ENCODE data around the gene PAM16.
"Not testable (repeated sequence)": the region's sequence is repeated elsewhere in the genome, so short reads cannot be mapped to it uniquely, and the experiment has no call there.

PAM16 gene

DNA sequence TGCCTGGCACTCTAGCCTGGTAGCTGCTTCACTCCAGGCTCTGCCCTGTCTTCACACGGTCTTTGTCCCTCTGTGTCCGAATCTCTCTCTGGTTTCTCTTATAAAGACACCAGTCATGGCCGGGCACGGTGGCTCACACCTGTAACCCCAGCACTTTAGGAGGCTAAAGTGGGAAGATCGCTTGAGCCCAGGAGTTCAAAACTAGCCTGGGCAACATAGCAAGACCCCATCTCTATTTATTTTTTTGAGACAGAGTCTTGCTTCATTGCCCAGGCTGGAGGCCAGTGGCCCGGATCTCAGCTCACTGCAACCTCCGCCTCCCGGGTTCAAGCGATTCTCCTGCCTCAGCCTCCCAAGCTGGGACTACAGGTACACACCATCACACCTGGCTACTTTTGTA lies 17.4 kb downstream of the PAM16 start:
- DNase-seq = not testable (repeated sequence)

DNA sequence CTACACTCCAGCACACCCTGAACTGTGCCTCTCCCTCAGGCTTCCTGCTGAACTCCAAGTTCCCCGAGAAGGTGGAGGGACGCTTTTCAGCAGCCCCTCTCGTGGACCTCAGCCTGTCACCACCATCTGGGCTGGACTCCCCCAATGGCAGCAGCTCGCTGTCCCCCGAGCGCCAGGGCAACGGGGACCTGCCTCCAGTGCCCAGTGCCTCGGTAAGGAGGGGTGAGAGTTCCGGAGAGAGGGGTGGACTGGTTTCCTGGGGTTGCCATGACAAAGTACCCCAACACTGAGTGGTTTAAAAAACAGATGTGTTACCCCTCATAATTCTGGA lies 17.8 kb downstream of the PAM16 start:
- DNase-seq = no peak

- no peak for DNase-seq
These were observed 18.4 kb downstream of the PAM16 start for GRCh38 chr16:4332623-4333307.

GRCh38 chr16:4332083-4332482 lies 19.0 kb downstream of the PAM16 start:
- DNase-seq = no peak

GRCh38 chr16:4330277-4330874 lies 20.7 kb downstream of the PAM16 start:
- DNase-seq = peak in 12 of 14 donors; percentile 10 to 84 (median 44)

- DNase-seq = peak in 3 of 14 donors; percentile 38 to 65 (median 50)
These were observed 22.0 kb downstream of the PAM16 start for GRCh38 chr16:4328782-4329775.

DNA sequence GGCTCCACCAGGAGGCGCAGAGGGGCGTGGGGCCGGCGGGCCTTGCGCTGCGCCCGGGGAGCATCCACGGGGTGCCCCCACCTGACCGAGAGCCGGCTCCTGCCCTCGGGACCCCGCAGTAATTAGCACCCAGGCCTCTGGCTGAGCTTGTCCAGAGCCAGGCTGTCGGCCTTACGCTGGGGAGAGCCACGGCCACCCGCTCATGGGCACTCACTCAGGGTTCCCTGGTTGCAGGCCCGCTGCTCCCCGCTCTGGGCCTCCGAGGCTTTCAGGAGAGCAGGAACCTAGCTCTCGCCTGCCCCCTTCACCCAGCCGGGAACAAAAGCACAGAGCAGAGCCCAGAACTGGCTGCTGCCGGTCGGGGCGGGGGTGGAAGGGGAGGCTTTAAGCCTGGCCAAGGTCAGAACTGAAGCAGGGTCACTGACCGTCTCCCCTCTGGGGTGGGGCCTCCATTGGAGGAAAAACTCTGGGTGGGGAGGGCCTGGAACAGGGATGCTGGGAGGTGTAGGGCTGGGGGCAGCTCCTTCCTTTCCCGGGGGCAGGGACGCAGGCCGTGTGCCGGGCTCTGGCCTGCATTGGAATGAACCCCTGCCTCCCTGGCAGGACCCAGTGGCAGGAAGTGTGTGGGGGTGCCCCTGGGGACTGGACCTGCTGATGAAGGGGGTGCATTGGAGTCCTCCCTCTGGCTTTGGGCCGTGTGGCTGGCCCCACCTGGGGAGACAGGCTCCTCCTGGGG lies 22.9 kb downstream of the PAM16 start:
- DNase-seq = peak in 12 of 14 donors; percentile 32 to 81 (median 60)

- no peak for DNase-seq
These were observed 23.6 kb downstream of the PAM16 start for GRCh38 chr16:4327386-4328045.

DNA sequence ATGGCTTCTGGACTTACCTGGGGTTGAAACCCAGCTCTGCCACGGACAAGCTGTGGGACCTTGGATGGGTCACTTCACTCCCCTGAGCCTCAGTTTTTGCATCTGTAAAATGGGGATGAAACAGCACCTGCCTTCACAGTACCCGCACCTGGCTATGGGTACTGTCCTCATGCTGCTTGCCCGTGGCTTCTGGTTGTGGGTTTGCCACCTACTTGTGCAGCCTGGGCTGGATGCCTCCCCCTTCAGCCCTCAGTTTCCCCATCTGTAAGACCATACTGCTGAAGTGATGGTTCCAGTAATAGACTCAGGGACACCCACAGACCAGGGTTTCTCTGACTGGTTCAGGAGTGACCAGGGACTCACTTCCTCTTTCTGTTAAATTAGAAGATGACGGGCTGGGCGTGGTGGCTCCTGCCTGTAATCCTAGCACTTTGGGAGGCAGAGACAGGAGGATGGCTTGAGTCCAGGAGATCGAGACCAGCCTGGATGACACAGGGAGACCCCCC lies 25.8 kb downstream of the PAM16 start:
- no peak for DNase-seq

- DNase-seq = no peak
These were observed 26.4 kb downstream of the PAM16 start for GRCh38 chr16:4324492-4325252.

DNA sequence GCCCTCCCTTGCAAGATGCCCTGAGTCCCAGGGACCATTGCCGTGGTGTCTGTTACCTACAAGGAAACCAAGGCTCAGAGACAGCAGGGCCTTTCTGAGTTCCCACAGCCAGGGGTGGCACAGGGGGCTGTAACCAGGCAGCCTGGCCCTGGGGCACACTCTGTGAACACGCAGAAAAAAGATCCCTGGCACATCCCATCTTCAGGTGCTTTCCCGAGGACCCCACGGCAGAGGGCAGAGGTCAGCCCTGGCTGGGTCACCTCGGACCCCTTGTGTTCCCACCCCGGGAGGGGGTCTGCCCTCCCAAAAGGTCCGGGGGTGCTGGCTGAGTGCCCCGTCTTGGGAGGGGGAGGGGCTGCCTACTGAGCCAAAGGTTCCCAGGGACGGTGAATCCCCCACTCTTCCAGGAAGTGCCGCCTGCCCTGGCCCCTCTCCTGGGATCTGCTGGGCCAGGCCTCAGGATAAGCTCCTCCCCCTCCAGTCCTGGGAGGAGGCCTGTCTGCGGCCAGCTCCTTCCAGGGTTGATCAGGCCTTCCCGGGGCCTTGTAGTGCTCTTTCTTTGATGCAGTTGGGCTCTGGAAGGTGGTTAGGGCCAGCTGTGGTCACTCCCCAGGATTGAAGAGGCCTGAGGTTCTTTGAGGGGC lies 27.2 kb downstream of the PAM16 start:
- peak in 1 of 14 donors; percentile 21 for DNase-seq

DNA sequence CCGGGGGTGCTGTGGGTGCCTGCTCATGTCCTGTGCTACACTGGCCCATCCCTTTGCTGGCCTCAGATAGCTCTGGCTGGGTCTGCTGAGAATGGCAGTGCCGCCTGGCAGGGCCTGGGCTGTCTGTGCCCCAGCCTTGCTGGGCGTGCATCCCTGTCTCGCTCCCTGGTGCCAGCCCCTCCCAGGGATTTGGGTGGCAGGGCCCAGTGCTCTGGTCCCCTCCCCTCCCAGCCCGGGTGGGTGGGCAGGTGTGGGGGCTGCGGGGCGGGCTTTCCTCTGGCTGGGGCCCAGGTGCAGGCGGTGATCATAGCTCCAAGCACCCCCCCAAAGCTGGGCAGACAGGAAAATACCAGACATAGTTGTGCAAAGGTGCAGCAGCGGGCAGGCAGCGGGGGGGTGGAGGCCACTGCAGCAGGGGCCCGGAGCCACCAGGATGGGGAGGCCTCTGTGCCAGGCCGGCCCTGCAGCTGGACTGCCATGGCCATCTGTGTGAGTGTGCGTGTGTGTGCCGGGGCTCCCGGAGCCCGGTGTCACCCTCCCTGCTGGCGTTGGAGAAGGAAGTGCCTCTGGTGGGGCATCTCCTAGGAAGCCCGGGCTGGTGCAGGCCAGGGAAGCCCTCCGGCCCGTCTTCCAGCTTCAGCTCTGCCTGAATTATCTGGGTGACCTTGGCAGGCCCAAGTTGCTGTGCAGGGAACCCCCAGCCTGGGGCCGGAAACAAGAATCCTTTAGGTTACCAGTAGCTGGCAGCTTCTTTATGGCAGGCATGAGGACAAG lies 27.9 kb downstream of the PAM16 start:
- DNase-seq = peak in 5 of 14 donors; percentile 5 to 63 (median 26)

- no peak for DNase-seq
These were observed 28.7 kb downstream of the PAM16 start for GRCh38 chr16:4322121-4323052.

GRCh38 chr16:4321286-4322120 lies 29.6 kb downstream of the PAM16 start:
- DNase-seq = peak in 1 of 14 donors; percentile 36

DNA sequence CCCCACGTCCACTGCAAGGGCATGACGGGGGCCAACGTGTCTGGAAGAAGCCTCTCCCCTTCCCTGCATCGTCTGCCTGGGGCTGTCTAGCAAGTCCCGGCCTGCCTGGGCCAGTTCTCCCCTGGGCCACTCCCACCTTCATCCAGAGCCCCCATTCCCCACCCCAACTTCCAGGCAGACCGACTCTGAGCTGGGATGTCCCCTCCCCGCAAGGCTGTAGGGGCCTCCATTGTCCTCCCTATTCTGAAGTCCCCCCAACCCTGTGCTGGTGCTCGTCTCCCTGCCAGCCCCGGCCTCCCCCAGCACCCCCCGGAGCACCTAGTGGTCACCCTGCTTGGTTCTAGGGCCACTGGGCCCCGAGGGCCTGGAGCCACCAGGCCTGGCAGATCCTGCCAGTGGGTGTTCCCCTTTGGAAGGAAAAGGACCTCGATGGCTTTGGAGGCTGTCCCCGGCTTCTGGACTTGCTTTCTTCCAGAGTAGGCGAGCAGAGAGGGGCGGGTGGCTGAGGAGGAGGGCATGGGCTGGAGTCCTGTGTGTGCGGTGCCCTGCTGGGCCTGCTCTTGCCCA lies 30.5 kb downstream of the PAM16 start:
- DNase-seq = no peak

- DNase-seq = no peak
These were observed 31.4 kb downstream of the PAM16 start for GRCh38 chr16:4319454-4320421.

Data from C1 segment of cervical spinal cord (tissue), 14 donors.